ENCODE data around the gene TIMM13.
"Not testable (repeated sequence)": the region's sequence is repeated elsewhere in the genome, so short reads cannot be mapped to it uniquely, and the experiment has no call there.

TIMM13 gene

GRCh38 chr19:2429917-2430535 is 2.6 kb upstream of the TIMM13 start:
- DNase-seq: no peak

DNA sequence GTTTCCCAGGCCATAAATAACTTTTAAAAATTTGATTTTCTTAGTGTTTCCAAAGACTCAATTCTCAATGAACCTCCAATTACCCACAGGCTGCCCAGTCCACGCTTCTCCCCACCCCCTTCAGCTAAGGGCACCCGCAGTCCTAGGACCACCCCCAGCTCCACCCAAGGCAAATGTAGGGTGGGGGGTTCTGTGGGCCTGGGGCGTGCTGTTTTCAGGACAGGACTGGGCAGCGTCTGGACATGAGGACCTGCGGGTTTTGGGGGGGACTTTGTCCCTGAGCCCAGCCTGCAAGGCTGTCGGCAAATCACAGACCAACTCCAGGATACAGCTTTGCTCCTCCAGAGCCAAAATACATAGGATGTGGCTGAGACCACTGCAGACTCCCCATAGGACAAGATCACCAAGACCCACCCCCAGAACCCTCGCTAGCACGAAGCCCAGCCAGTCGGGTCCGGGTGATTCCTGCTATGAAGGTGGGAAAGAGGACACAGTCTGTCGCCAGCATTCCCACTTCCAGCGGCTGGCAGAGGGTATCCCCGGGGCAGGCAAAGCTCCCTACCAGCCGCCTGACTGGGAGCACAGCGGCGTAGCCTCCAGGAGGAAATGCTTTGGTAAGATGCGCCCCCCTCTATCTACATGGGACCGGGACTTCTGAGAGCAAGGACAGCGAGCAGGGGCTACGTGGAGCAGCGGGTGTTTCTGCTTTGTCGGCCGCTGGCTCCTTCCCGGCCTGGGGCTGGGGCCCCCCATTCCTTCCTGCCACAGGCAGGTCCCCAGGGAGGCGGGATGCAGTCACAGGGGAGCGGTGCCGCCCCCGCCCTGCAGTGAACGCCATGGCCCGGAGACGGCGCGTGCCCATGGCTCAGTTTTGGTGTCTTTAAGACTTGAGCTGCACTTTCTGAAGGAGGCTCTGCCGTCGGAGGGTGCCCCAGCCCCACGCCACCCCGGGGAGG is 1.6 kb upstream of the TIMM13 start:
- DNase-seq: no peak

- DNase-seq: no peak
Observed at GRCh38 chr19:2428321-2428690, 920 bp upstream of the TIMM13 start.

DNA sequence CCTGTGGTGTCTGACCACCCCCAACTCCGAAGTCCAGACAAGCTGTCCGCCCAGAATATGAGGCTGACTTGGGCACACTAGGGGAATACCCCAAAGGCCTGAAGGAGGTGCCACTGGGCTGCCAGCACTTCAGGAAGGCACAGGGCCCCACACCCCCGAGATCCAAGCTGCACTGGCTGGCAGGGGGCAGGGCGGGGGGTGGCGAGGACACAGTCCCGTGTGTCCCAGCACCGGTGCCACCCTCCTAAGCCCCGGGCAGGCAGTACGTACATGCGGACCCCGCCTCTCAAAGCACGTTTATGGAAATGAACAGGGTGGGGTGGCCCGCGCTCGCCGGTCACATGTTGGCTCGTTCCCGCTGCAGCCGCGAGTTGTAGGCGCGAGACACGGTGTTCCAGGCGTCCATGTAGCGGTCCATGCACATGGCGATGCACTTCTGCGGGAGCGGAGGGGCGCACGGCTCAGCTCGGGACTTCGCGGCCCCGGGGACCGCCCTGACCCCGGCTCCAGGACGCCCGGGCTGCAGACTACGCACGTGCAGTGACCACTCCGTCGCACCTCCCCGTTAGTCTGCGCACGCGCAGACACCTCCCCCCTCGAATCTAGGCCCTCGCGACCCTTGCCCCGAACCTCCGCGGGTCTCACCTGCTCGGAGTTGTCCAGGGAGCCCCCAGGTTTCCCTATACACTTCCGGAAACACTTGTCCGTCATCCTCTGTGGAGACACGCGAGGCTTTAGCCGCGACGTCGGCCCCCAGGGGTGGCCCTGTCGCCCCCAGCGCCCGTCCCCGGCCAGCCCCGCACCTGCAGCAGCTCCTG is 566 bp downstream of the TIMM13 start:
- DNase-seq: peak; percentile 31

DNA sequence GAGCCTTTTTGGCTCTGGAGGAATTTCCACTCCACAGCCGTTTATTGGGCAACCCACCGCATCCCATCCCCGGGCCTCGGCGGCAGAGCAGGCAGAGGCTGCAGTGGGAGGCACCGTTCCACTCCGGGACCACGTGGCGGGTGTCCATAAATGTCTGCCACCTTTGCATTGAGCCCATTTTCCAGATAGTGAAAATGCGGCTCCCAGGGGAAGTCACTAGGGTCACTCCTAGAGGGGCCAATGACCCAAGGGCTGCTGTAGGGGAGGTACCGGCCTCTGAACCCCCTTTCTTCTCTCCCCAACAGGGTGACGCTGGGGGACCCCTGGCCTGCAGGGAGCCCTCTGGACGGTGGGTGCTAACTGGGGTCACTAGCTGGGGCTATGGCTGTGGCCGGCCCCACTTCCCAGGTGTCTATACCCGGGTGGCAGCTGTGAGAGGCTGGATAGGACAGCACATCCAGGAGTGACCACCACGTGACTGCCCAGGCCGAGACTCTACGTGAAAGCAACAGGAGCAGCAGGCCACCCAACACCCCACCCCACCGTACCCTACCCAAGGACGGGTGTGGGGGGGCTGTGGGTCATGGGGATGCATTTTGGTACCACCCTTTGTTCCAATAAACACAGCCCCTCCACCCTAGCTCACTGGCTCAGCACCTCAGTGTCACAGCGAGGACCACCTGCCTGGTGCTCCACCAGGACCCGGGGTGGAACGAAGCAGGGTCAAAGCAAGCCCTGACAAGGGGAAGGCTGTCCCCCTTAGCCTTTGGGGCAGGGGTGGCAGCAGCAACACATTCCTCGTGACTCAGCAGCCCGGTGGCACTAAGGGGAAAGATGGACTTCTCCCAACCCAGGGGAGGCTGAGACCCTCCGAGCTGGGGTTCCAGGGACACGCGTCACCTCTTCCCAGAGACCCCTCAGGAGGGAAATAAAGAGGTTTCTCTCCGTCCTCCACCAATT is 1.5 kb downstream of the TIMM13 start:
- no peak for DNase-seq

DNA sequence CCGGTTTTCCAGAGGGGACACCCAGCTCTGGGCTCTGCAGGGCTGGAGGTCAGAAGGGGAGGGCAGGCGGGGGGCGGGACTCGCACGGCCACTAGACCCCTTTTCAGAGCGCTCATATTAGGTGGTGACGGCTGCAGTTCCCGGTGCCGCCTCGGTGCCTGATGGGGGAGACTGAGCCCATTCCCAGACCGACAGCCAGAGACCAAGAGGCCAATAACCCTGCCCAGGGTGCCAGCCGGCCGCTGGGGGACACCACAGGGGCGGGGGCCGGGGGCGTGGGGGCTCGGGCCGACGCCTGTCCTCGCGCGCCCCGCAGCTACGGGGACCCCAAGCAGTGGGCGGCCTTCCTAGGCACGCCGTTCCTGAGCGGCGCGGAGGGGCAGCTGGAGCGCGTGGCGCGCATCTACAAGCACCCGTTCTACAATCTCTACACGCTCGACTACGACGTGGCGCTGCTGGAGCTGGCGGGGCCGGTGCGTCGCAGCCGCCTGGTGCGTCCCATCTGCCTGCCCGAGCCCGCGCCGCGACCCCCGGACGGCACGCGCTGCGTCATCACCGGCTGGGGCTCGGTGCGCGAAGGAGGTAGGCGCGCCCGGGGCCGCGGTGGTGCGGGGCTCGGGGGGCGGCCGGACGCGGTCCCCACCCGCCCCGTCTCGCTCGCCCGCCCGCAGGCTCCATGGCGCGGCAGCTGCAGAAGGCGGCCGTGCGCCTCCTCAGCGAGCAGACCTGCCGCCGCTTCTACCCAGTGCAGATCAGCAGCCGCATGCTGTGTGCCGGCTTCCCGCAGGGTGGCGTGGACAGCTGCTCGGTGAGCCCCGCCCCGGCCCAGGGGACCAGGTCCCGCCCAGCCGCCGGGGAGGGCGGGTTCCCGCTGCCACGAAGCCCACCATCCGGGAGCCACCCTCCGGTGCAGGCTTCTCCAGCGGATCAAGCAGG is 2.4 kb downstream of the TIMM13 start:
- DNase-seq: peak; percentile 79

DNA sequence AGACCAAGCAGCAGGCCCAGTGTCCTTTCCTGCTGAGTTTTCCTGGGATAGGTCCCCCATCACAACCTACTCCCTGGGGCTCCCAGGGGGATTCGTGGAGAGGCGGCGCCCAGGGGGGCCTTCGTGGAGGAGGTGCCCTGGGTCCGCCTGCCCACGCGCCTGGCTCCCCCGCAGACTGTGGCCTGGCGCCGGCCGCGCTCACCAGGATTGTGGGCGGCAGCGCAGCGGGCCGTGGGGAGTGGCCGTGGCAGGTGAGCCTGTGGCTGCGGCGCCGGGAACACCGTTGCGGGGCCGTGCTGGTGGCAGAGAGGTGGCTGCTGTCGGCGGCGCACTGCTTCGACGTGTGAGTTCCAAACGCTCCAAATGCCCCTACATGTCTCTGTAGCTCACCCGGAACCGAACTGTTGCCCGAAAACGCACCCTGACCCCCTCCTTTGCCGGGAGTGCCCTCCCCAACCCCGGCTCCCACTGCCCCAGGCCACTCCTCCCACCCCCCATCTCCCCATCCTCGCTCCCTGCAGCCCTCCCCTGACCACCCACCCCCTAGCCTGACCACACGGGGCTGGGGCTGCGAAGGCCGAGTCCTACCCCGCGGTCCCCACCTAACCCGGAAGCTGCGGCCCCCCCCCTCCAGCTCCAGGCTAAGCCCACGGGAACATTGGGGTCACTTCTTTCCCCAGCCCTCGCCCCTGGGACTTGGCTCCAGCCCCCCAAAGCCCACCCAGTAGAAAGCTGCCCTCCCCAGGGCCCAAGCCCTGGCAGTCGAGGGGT is 3.3 kb downstream of the TIMM13 start:
- no peak for DNase-seq

- DNase-seq: no peak
Observed at GRCh38 chr19:2423071-2423914, 4.1 kb downstream of the TIMM13 start.

DNA sequence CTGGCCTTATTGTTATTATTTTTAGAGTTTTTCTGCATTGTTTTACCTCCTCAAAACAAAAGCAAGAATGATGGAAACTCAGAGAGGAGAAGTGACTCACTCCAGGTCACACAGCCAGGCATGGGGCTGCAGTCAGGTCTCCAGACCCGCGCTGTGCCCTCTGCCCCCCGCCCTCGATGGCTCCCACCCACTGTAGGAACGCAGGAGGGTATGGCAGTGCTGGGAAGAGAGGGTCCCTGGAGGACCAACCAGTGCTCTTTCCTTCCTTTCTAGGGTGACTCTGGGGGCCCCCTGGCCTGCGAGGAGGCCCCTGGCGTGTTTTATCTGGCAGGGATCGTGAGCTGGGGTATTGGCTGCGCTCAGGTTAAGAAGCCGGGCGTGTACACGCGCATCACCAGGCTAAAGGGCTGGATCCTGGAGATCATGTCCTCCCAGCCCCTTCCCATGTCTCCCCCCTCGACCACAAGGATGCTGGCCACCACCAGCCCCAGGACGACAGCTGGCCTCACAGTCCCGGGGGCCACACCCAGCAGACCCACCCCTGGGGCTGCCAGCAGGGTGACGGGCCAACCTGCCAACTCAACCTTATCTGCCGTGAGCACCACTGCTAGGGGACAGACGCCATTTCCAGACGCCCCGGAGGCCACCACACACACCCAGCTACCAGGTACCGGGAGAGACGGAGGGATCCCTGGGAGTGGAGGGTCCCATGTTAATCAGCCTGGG is 5.6 kb downstream of the TIMM13 start:
- DNase-seq: no peak

GRCh38 chr19:2420490-2420889 is 6.9 kb downstream of the TIMM13 start:
- no peak for DNase-seq

DNA sequence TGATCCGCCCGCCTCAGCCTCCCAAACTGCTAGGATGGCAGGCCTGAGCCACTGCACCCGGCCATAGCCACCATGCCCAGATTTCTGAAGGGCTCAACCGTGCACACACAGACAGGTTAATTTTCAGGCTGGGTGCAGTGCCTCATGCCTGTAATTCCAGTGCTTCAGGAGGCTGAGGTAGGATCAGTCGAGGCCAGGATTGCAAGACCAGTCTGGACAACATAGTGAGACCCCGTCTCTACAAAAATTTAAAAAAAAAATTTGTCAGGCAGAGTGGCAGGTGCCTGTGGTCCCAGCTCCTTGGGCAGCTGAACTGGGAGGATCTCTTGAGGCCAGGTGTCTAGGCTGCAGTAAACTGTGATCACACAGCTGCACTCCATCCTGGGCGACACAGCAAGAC is 7.6 kb downstream of the TIMM13 start:
- no peak for DNase-seq

- no peak for DNase-seq
Observed at GRCh38 chr19:2417881-2418406, 9.4 kb downstream of the TIMM13 start.

DNA sequence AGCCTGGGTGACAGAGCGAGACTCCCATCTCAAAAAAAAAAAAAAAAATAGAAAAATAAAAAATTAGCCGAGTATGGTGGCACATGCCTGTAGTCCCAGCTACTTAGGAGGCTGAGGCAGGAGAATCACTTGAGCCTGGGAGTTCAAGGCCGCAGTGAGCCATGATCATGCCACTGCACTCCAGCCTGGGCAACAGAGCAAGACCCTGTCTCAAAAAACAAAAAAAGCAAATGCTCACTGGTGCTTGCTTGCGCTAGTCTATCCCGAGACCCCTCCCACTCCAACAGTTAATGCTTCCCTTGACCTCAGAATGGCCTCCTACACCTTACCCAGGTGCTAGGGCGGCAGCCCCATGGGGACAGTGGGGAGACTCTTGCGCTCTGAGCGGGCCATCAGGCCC is 9.9 kb downstream of the TIMM13 start:
- DNase-seq: not testable (repeated sequence)

GRCh38 chr19:2416321-2417097 is 10.9 kb downstream of the TIMM13 start:
- no peak for DNase-seq

DNA sequence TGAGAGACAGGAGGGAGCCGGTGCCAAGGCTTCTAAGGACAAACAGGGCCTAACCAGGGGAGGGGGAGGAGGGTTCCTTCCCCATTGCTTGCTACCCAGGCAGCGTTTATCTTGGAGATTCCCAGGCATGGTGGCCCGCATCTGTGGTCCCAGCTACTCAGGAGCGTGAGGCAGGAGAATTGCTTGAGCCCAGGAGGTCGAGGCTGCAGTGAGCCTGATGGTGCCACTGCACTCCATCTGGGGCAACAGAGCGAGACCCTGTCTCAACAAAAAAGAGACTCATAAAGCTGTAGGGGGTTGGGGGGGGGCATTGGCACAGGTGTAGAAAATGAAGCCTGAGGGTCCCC is 11.4 kb downstream of the TIMM13 start:
- no peak for DNase-seq

DNA sequence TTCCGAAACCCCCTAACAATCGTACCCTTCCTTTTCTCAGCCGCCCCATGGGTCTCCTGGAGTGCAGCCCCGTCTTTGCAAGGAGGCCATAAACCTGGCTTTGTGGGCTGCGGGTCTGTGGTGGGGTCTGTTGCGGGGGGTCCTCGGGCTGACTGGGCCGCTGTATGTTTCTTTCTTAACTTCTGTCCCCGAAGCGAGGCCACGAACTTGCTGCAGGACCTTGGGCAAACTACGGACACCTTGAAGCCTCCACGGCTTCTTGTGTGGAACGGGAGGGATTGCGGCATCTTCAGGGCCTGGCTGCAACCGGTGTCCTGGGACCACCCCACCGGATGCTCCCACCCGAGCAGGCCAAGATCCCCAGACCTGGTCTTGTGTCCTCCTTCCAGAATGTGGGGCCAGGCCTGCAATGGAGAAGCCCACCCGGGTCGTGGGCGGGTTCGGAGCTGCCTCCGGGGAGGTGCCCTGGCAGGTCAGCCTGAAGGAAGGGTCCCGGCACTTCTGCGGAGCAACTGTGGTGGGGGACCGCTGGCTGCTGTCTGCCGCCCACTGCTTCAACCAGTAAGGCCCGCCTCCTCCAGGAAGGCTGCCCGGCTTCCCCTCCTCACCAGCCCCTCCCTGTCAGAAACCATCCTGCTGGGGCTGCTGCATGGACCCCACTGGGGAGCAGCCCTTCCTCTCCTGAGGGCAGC is 12.0 kb downstream of the TIMM13 start:
- no peak for DNase-seq

DNA sequence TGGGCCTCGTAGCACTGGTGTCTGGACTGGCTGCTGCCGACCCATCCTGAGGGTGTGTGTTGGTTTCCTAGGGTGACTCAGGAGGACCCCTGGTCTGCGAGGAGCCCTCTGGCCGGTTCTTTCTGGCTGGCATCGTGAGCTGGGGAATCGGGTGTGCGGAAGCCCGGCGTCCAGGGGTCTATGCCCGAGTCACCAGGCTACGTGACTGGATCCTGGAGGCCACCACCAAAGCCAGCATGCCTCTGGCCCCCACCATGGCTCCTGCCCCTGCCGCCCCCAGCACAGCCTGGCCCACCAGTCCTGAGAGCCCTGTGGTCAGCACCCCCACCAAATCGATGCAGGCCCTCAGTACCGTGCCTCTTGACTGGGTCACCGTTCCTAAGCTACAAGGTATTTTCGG is 13.8 kb downstream of the TIMM13 start:
- DNase-seq: no peak

Data from fibroblast of upper back skin (primary cell).